HUDEP-2 (cell line): ENCODE measurements around the gene BTNL9.
"Not testable (repeated sequence)": the region's sequence is repeated elsewhere in the genome, so short reads cannot be mapped to it uniquely, and the experiment has no call there.

Experiments used
- DNase-seq, 76 experiments: peaks; one replicate each; lab custom pipeline; 2025; ENCODE audit not compliant: unreplicated experiment in 76 of 76; lab: John Stamatoyannopoulos, UW

Gene BTNL9

GRCh38 chr5:181042036-181042713 is 2.1 kb downstream of the BTNL9 start:
- no peak for DNase-seq

- no peak for DNase-seq
Measured at GRCh38 chr5:181042722-181043121, 2.7 kb downstream of the BTNL9 start.

GRCh38 chr5:181043285-181044092 is 3.4 kb downstream of the BTNL9 start:
- DNase-seq, result peak in 39 of 76 experiments; percentile 6 to 58 (median 26)

GRCh38 chr5:181044093-181044599 is 4.1 kb downstream of the BTNL9 start:
- DNase-seq, result no peak

GRCh38 chr5:181044662-181045305 is 4.7 kb downstream of the BTNL9 start:
- no peak for DNase-seq

GRCh38 chr5:181045316-181045715 is 5.2 kb downstream of the BTNL9 start:
- DNase-seq, result no peak

- not testable (repeated sequence) for DNase-seq
Measured at GRCh38 chr5:181045857-181046256, 5.8 kb downstream of the BTNL9 start.

GRCh38 chr5:181047288-181047687 is 7.2 kb downstream of the BTNL9 start:
- DNase-seq, result no peak

- DNase-seq, result no peak
Measured at GRCh38 chr5:181047921-181048320, 7.9 kb downstream of the BTNL9 start.

- no peak for DNase-seq
Measured at GRCh38 chr5:181050016-181050415, 9.9 kb downstream of the BTNL9 start.

GRCh38 chr5:181051841-181052671 is 12.0 kb downstream of the BTNL9 start:
- no peak for DNase-seq

- DNase-seq, result peak in 41 of 76 experiments; percentile 9 to 74 (median 44)
Measured at GRCh38 chr5:181052672-181053487, 12.8 kb downstream of the BTNL9 start.

- DNase-seq, result peak in 8 of 76 experiments; percentile 10 to 41 (median 16)
Measured at GRCh38 chr5:181053488-181054121, 13.5 kb downstream of the BTNL9 start.

- no peak for DNase-seq
Measured at GRCh38 chr5:181054138-181054537, 14.1 kb downstream of the BTNL9 start.

- DNase-seq, result no peak
Measured at GRCh38 chr5:181054871-181055459, 14.9 kb downstream of the BTNL9 start.

GRCh38 chr5:181056431-181056830 is 16.4 kb downstream of the BTNL9 start:
- DNase-seq, result no peak

- DNase-seq, result no peak
Measured at GRCh38 chr5:181058321-181058720, 18.3 kb downstream of the BTNL9 start.

- no peak for DNase-seq
Measured at GRCh38 chr5:181058786-181059296, 18.8 kb downstream of the BTNL9 start.
